Left hindlimb (tissue), 1 donor: ENCODE measurements around the gene SDHC.

ENCODE experiments used
- DNase-seq: peaks from one replicate; pipeline ENCODE4 v3.0.0-alpha.2; 2018

Gene SDHC

GRCh38 chr1:161314201-161314981 is at the start of gene SDHC:
Gene SDHC (plus strand): TSS chr1:161314381. CDS start chr1:161314406, 25 bp downstream.
- peak; percentile 94 for DNase-seq

- DNase-seq, result no peak
These were observed 48.9 kb upstream of the SDHC start for GRCh38 chr1:161265305-161265704.

- DNase-seq, result no peak
These were observed 48.0 kb upstream of the SDHC start for GRCh38 chr1:161266202-161266601.

GRCh38 chr1:161266836-161267235 is 47.3 kb upstream of the SDHC start:
- DNase-seq, result no peak

- DNase-seq, result no peak
These were observed 46.9 kb upstream of the SDHC start for GRCh38 chr1:161267321-161267720.

- DNase-seq, result no peak
These were observed 40.8 kb upstream of the SDHC start for GRCh38 chr1:161273402-161273801.

GRCh38 chr1:161274874-161275273 is 39.3 kb upstream of the SDHC start:
- DNase-seq, result no peak

GRCh38 chr1:161282991-161283390 is 31.2 kb upstream of the SDHC start:
- DNase-seq, result no peak

- no peak for DNase-seq
These were observed 29.1 kb upstream of the SDHC start for GRCh38 chr1:161285113-161285512.

- DNase-seq, result no peak
These were observed 28.7 kb upstream of the SDHC start for GRCh38 chr1:161285521-161285920.

- no peak for DNase-seq
These were observed 26.6 kb upstream of the SDHC start for GRCh38 chr1:161287482-161288054.

- no peak for DNase-seq
These were observed 23.4 kb upstream of the SDHC start for GRCh38 chr1:161290779-161291178.

- DNase-seq, result no peak
These were observed 16.8 kb upstream of the SDHC start for GRCh38 chr1:161297415-161297814.

GRCh38 chr1:161298116-161298515 is 16.1 kb upstream of the SDHC start:
- DNase-seq, result no peak

GRCh38 chr1:161299347-161299746 is 14.8 kb upstream of the SDHC start:
- DNase-seq, result no peak

GRCh38 chr1:161300478-161300877 is 13.7 kb upstream of the SDHC start:
- no peak for DNase-seq

GRCh38 chr1:161304927-161305866 is 9.0 kb upstream of the SDHC start:
- peak; percentile 32 for DNase-seq

- DNase-seq, result peak; percentile 77
These were observed 8.2 kb upstream of the SDHC start for GRCh38 chr1:161305867-161306519.

- no peak for DNase-seq
These were observed 6.9 kb upstream of the SDHC start for GRCh38 chr1:161307230-161307768.

GRCh38 chr1:161307892-161308638 is 6.1 kb upstream of the SDHC start:
- DNase-seq, result no peak

- no peak for DNase-seq
These were observed 4.3 kb upstream of the SDHC start, which contains the start of gene MPZ for GRCh38 chr1:161309868-161310267. Gene MPZ (minus strand): TSS chr1:161309968. CDS start chr1:161309905, 63 bp downstream.
